ENCODE measurements around the gene DNAH12. TPM values are rescaled to one million over a fixed set of nuclear protein-coding genes. Genes with fewer than 3 reads are reported as not detected.

DNAH12 gene
- total RNA-seq, 6 experiments from 2014 or later = 0.05 to 0.07 (median 0.05) TPM; not detected in 1

DNA sequence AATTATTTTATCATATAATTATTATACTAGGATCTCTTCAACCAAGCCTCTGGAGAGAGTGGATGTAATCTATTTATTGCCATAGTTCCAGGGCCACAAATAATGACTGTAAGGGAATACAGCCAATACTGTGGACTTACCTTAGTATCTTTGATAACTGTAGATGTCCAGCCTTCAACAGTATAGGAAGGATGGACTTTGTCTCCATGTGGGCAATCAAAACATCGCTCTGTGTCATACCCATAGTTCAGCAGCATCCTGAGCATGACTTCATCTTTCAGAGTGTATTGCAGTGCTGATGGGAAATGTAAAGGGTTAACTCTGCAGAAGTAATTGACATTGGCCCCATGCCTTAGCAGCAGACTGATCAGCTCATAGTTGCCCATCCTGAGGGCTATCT lies 265.9 kb downstream of the DNAH12 start:
- Mint-ChIP-seq H3K27ac (no peak overlapping the region), H3K4me1 (ENCODE audit: low read depth) (peaks cover 19% of the 10 kb centered on the region), H3K9me3 (no peaks in the 10 kb centered on the region), H3K4me3 (no peak overlapping the region), H3K27me3 (ENCODE audit: insufficient read depth) (peaks cover 2% of the 10 kb centered on the region; the same call in 1 of the 2 replicates), H3K36me3 (ENCODE audit: low read depth) (peaks cover 4% of the 10 kb centered on the region; the same call in 1 of the 2 replicates)
- DNase-seq = no peak
- no peak for TF ChIP-seq CTCF (IDR thresholded peaks at IDR 0.05)

DNA sequence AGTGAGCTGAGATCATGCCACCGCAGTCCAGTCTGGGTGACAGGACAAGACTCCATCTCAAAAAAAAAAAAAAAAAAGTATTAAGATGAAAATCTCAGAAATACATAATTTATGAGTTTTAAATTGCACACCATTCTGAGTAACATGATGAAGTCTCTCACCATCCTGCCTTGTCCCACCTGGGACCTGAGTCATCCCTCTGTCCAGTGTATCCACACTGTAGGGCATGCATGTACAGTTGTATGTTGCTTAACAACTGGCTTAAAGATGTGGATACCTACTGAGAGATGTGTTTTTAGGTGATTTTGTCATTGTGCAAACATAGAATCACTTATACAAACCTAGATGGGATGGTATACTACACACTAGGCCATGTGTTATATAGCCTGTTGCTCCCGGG lies 268.8 kb downstream of the DNAH12 start:
- Mint-ChIP-seq H3K36me3 (ENCODE audit: low read depth) (peaks cover 4% of the 10 kb centered on the region; the same call in 1 of the 2 replicates), H3K4me1 (ENCODE audit: low read depth) (peaks cover 4% of the 10 kb centered on the region; the same call in 1 of the 2 replicates), H3K27me3 (ENCODE audit: insufficient read depth) (no peaks in the 10 kb centered on the region), H3K4me3 (no peak overlapping the region), H3K27ac (no peak overlapping the region), H3K9me3 (no peaks in the 10 kb centered on the region)
- no peak for TF ChIP-seq CTCF (IDR thresholded peaks at IDR 0.05)
- no peak for DNase-seq

- Mint-ChIP-seq H3K36me3 (ENCODE audit: low read depth) (peaks cover 4% of the 10 kb centered on the region; the same call in 1 of the 2 replicates), H3K27me3 (ENCODE audit: insufficient read depth) (no peaks in the 10 kb centered on the region), H3K4me1 (ENCODE audit: low read depth) (peaks cover 4% of the 10 kb centered on the region; the same call in 1 of the 2 replicates), H3K4me3 (no peak overlapping the region), H3K27ac (no peak overlapping the region), H3K9me3 (no peaks in the 10 kb centered on the region)
- TF ChIP-seq CTCF (IDR thresholded peaks at IDR 0.05) = no peak
- no peak for DNase-seq
These were observed 269.3 kb downstream of the DNAH12 start for GRCh38 chr3:57274845-57275244.

DNA sequence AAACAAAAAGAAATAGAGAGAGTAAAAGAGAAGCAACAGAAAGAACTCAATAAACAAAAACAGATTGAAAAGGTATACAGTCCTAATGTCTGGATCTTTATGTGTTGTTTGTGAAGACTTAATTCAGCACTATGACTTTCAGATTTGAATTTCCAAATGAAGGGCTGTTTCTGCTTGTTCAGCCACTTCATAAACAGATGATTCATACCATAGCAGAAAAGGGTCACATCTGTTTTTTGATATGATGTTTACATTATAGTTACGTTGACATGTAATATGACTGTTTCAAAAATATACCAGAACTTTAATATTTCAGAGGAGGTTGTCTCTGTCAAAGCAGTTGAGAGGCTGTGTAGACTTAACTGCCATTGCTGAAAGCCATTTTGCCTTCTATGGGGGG lies 275.7 kb downstream of the DNAH12 start:
- no peak for TF ChIP-seq CTCF (IDR thresholded peaks at IDR 0.05)
- Mint-ChIP-seq H3K9me3 (no peaks in the 10 kb centered on the region), H3K36me3 (ENCODE audit: low read depth) (peaks cover 31% of the 10 kb centered on the region), H3K27me3 (ENCODE audit: insufficient read depth) (no peaks in the 10 kb centered on the region), H3K4me3 (no peak overlapping the region), H3K27ac (no peak overlapping the region), H3K4me1 (ENCODE audit: low read depth) (peaks cover 4% of the 10 kb centered on the region; the same call in 1 of the 2 replicates)
- no peak for DNase-seq

DNA sequence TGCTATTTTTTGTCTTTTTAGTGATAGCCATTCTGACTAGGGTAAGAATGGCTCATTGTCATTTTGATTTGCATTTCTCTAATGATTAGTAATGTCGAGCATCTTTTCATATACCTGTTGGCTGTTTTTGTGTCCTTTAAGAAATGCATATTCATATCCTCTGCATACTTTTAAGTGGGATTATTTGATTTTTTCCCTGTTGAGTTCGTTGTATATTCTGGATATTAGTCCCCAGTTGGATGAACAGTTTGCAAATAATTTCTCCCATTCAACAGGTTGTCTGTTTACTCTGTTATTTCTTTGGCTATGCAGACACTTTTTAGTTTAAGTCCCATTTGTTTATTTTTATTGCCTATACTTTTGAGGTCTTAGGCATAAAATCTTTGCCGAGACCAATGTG lies 282.2 kb downstream of the DNAH12 start:
- Mint-ChIP-seq H3K4me3 (no peak overlapping the region), H3K27ac (no peak overlapping the region), H3K9me3 (no peaks in the 10 kb centered on the region), H3K36me3 (ENCODE audit: low read depth) (peaks cover 58% of the 10 kb centered on the region), H3K27me3 (ENCODE audit: insufficient read depth) (no peaks in the 10 kb centered on the region), H3K4me1 (ENCODE audit: low read depth) (0 out of 2 replicates have a peak, but pooled peaks cover 4% of the 10 kb centered on the region)
- DNase-seq = no peak
- TF ChIP-seq CTCF (IDR thresholded peaks at IDR 0.05) = no peak

DNA sequence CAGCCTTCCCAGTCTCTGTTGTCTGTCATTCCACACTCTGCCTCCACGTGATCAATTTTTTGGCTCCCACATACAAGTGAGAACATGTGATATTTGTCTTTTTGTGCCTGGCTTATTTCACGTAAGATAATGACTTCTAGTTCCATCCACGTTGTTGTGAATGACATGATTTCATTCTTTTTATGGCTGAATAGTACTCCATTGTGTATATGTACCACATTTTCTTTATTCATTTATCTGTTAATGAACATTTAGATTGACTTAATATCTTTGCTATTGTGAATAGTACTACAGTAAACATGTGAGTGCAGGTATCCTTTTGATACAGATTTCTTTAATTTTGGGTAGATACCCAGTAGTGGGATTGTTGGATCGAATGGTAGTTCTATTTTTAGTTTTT lies 283.0 kb downstream of the DNAH12 start:
- Mint-ChIP-seq H3K4me1 (ENCODE audit: low read depth) (0 out of 2 replicates have a peak, but pooled peaks cover 4% of the 10 kb centered on the region), H3K27ac (no peak overlapping the region), H3K27me3 (ENCODE audit: insufficient read depth) (no peaks in the 10 kb centered on the region), H3K4me3 (no peak overlapping the region), H3K36me3 (ENCODE audit: low read depth) (peaks cover 50% of the 10 kb centered on the region), H3K9me3 (no peaks in the 10 kb centered on the region)
- TF ChIP-seq CTCF (IDR thresholded peaks at IDR 0.05) = no peak
- DNase-seq = no peak

Measured in HFFc6 (cell line).